ENCODE results near the gene RBM4. TPM values are rescaled to one million over a fixed set of nuclear protein-coding genes. Genes with fewer than 3 reads are reported as not detected.
A peak's percentile ranks its signal among the peaks of the same experiment; 100 is the strongest.

RBM4 gene
- total and polyA plus RNA-seq, 2 donors (not counting 1 experiment from before 2014, with no cell fraction given), result 125 to 199 TPM

- Histone ChIP-seq H3K36me3 (replicated peaks in 1 of 2; ENCODE audit: control extremely low read depth in 1 of 2, control insufficient read depth in 1 of 2, extremely low read depth in 1 of 2, insufficient read depth in 2 of 2, low read length in 1 of 2) (peaks cover 2 to 87% of the 10 kb centered on the region in 2 experiments), H3K9me3 (ENCODE audit: control extremely low read depth in 1 of 3, control insufficient read depth in 2 of 3, insufficient read depth in 1 of 3, low read length in 2 of 3) (no peaks in the 10 kb centered on the region), H4K20me1 (ENCODE audit: control insufficient read depth, insufficient read depth, low read length, poor library complexity, severe bottlenecking) (peaks cover 95% of the 10 kb centered on the region), H3K4me3 (ENCODE audit: control extremely low read depth in 1 of 5, extremely low read depth in 1 of 5, insufficient read depth in 1 of 5, low read depth in 2 of 5, low read length in 4 of 5) (no peak overlapping the region), H3K9ac (ENCODE audit: low read length) (no peak overlapping the region), H2AFZ (ENCODE audit: insufficient read depth, low read depth, low read length, poor library complexity, severe bottlenecking) (no peak overlapping the region), H3K27me3 (replicated peaks in 1 of 4; ENCODE audit: control extremely low read depth in 1 of 4, control insufficient read depth in 3 of 4, insufficient read depth in 4 of 4, low read length in 3 of 4) (no peaks in the 10 kb centered on the region), H3K4me2 (replicated peaks; ENCODE audit: low read depth, low read length, poor library complexity, severe bottlenecking) (no peak overlapping the region), H3K4me1 (ENCODE audit: control insufficient read depth in 2 of 2, insufficient read depth in 2 of 2, low read length in 2 of 2) (peaks cover 26 to 31% of the 10 kb centered on the region in 2 donors), H3K27ac (ENCODE audit: low read length in 2 of 2) (peak overlapping the region in 1 of 2 donors; percentile 4), H3K79me2 (ENCODE audit: control insufficient read depth, insufficient read depth, low read length) (peaks cover 100% of the 10 kb centered on the region)
- H3K9me3 Mint-ChIP-seq (ENCODE audit: insufficient read depth), result no peaks in the 10 kb centered on the region
- no peak overlapping the region for H3K27ac Mint-ChIP-seq
- peaks cover 66% of the 10 kb centered on the region for H3K4me1 Mint-ChIP-seq
- 95% methylated on average over 3 of the region's 4 CpGs for WGBS (ENCODE audit: insufficient coverage)
- POLR2A ChIA-PET, result no interaction called here
- CTCF ChIA-PET, result interaction anchor here (1.1 to 1.2 kb wide), 2 partner anchors 12 to 30 kb away, joined by 3 to 4 read pairs; no protein-coding TSS in a partner anchor
- no peak overlapping the region for H3K4me3 Mint-ChIP-seq
- ATAC-seq (ENCODE audit: low read depth) (no peak), DNase-seq (no peak)
- H3K27me3 Mint-ChIP-seq, result no peaks in the 10 kb centered on the region
- no peak for TF ChIP-seq EZH2 (IDR thresholded peaks at IDR 0.05; ENCODE audit: borderline replicate concordance, insufficient read depth, low read depth, low read length, poor library complexity, severe bottlenecking)
- TF ChIP-seq CTCF (IDR thresholded peaks at IDR 0.05), result no peak
- intact Hi-C loops (cut with micrococcal nuclease), result no loop called here
Observed at GRCh38 chr11:66646828-66647227, 8.3 kb downstream of the RBM4 start.

- Mint-ChIP-seq H3K9me3 (ENCODE audit: insufficient read depth) (no peaks in the 10 kb centered on the region), H3K4me1 (peaks cover 41% of the 10 kb centered on the region), H3K27me3 (no peaks in the 10 kb centered on the region), H3K27ac (no peak overlapping the region), H3K4me3 (no peak overlapping the region)
- ATAC-seq (ENCODE audit: low read depth) (no peak), DNase-seq (no peak)
- Histone ChIP-seq H3K9ac (ENCODE audit: low read length) (no peak overlapping the region), H4K20me1 (ENCODE audit: control insufficient read depth, insufficient read depth, low read length, poor library complexity, severe bottlenecking) (peaks cover 78% of the 10 kb centered on the region), H3K9me3 (ENCODE audit: control extremely low read depth in 1 of 3, control insufficient read depth in 2 of 3, insufficient read depth in 1 of 3, low read length in 2 of 3) (no peaks in the 10 kb centered on the region), H3K4me3 (ENCODE audit: control extremely low read depth in 1 of 5, extremely low read depth in 1 of 5, insufficient read depth in 1 of 5, low read depth in 2 of 5, low read length in 4 of 5) (no peak overlapping the region), H3K27ac (ENCODE audit: low read length in 2 of 2) (no peak overlapping the region), H3K27me3 (replicated peaks in 1 of 4; ENCODE audit: control extremely low read depth in 1 of 4, control insufficient read depth in 3 of 4, insufficient read depth in 4 of 4, low read length in 3 of 4) (no peaks in the 10 kb centered on the region), H2AFZ (ENCODE audit: insufficient read depth, low read depth, low read length, poor library complexity, severe bottlenecking) (no peak overlapping the region), H3K4me1 (ENCODE audit: control insufficient read depth in 2 of 2, insufficient read depth in 2 of 2, low read length in 2 of 2) (peaks cover 8 to 9% of the 10 kb centered on the region in 2 donors), H3K36me3 (replicated peaks in 1 of 2; ENCODE audit: control extremely low read depth in 1 of 2, control insufficient read depth in 1 of 2, extremely low read depth in 1 of 2, insufficient read depth in 2 of 2, low read length in 1 of 2) (peaks cover 0 to 73% of the 10 kb centered on the region in 2 experiments), H3K79me2 (ENCODE audit: control insufficient read depth, insufficient read depth, low read length) (peaks cover 94% of the 10 kb centered on the region), H3K4me2 (replicated peaks; ENCODE audit: low read depth, low read length, poor library complexity, severe bottlenecking) (no peak overlapping the region)
- TF ChIP-seq EZH2 (IDR thresholded peaks at IDR 0.05; ENCODE audit: borderline replicate concordance, insufficient read depth, low read depth, low read length, poor library complexity, severe bottlenecking) (no peak), CTCF (IDR thresholded peaks at IDR 0.05) (no peak)
- WGBS (ENCODE audit: insufficient coverage), result 98% methylated on average over 5 of the region's 5 CpGs
- intact Hi-C loops (cut with micrococcal nuclease), result loop anchor here (10.0 kb wide), 1 partner anchor 885 kb away; no protein-coding TSS in a partner anchor
- ChIA-PET CTCF (interaction anchor here (1.4 to 2.2 kb wide), 2 partner anchors 17 to 28 kb away, joined by 3 to 9 read pairs; partner anchors contain the start of gene RBM4B), POLR2A (interaction anchor here (0.9 kb wide), 1 partner anchor 27 kb away, joined by 3 read pairs; the partner anchor contains the start of gene RBM4B)
Observed at GRCh38 chr11:66649903-66650302, 11.4 kb downstream of the RBM4 start.
